Fibroblast of skin of scalp (primary cell): Measurements from ENCODE around the gene GRID1.
A peak's percentile ranks its signal among the peaks of the same experiment; 100 is the strongest.

Experiments used
- DNase-seq: peaks from one replicate; pipeline ENCODE4 v3.0.0-alpha.2; 2013

Gene GRID1

DNA sequence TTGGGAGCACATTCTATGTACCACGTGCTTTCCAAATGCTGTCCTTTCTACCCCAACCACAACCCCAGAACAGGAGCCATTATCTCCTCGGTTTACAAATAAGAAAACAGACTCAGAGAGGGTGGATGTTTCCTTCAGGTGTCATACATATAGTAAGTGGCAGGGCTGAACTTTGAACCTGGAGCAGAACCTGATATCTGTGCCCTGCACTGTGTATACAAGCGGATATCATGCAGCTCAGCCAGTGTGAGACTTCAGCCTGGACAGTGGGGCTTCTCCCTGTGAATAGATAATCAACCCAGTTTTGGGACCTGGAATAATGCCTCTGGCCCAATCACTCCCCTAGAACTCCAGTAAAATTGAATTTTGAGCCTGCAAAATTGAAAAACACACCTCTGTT, 341.1 kb downstream of the GRID1 start:
- DNase-seq, result no peak

GRCh38 chr10:86024281-86025041, 342.1 kb downstream of the GRID1 start:
- no peak for DNase-seq

DNA sequence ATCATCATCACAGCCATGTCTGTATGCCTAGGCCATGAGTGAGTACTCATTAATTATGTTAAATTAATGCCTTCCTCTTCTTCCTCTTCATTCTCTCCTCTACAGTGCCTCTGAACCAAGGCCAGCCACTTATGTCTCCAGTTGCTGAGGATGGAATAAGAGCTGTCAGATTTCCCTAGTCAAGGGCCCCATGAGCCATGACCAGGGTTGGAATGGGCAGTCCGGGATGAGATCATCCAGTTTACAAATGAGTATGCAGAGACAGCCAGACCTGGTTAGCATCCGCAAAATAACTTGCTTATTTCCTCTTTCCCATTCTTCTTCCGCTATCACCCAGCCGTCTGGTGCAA, 342.7 kb downstream of the GRID1 start:
- DNase-seq, result no peak

DNA sequence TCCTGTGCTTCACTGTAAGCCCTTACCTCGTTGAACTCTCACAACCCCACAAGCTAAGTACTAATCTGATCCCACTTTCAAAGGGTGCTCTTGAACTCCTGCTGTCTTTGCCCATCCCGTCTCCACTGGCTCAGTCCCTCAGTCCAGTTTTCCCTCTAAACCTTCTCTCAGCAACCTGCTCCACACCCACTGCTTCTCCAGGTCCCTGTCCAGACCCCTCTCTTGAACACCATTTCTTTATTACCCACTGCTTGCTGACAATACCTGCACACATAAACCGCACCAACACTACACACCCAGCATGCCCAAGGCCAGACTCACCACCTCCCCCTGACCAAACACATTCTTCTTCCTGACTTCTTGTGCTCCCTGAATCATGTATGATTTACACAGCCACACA, 343.3 kb downstream of the GRID1 start:
- no peak for DNase-seq

GRCh38 chr10:86022906-86023305, 343.7 kb downstream of the GRID1 start:
- no peak for DNase-seq

- no peak for DNase-seq
These were observed 346.5 kb downstream of the GRID1 start for GRCh38 chr10:86020134-86020533.

DNA sequence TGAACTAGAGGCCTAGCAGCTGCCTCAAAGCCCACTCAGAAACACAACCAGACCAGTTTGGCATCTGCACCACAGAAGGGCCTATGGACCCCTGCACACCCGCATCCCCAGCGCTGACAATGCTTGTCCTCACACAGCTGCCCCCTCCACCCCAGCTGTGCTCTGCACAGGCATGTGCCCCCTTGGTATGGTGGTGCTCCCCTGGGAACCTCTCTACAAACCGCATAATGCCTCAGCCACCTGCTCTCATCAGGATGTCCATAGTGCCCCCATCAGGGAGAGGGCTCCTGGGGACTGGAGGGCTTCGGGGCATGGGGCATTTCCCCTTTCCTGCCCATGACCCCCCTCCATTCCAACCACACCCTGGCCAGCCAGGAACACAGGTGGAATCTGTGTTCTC, 347.5 kb downstream of the GRID1 start:
- DNase-seq, result no peak

GRCh38 chr10:86018735-86019058, 347.9 kb downstream of the GRID1 start:
- DNase-seq, result no peak

DNA sequence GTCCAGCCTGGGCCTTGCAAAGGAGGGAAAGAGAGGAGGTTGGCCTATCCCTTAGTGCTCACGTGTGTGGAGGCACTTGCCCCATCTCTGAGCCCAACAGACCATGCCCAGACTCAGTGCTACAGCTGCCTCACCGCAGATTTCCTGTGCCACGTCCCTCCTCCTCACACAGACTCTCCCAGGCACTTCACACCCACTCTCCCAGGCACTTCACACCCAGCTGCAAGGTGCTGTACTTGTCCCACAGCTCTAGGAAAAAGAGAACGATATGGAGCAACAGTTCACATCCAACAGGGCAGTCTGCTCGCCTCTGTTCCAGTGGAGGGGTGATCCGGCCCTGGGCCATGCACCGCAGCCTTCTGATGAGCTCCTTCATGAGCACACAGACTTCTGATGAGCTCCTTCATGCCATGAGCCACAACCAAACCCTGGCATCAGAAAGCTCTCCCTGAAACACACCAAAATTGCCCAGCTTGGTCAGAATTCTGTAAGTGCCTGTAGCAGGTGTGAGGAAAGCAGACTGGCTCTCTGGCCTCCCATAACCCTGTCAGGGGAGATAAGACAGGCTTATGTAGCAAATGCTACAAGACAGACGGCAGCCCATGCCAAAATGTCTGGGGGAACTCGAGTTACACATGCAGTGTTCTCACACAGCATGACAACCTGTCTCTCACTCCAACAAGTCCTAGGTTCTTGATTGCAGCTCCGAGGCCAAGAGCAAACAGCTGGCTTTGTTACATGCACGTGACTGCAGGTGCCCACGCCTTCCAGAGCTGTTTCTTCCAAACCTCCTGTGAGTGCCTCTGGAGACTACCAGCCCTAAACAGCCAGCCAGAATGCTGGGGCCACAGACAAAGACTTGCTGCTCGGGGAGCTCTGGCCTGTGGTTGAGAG, 348.5 kb downstream of the GRID1 start:
- DNase-seq, result no peak

- DNase-seq, result no peak
These were observed 353.0 kb downstream of the GRID1 start for GRCh38 chr10:86013568-86013967.

DNA sequence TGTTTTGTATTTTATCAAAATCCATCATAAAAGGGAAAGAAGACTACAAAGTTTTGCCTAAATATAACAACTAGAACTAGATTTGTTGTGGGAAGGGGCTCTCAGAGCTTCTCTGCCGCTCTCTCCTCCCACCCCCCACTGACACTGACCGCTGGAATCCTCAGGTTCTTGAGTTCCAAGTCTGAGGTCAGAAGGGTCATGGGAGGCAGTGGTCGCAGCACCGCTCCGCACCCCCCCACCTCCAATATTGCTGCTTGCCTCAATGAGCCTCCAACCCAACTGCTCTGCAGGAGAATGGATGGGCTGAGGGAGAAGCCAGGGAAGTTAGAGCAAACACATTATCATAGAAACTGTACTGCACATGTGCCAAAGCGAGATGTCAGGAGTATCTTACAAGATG, 359.4 kb downstream of the GRID1 start:
- DNase-seq, result no peak

GRCh38 chr10:86004337-86004736, 362.3 kb downstream of the GRID1 start:
- no peak for DNase-seq

DNA sequence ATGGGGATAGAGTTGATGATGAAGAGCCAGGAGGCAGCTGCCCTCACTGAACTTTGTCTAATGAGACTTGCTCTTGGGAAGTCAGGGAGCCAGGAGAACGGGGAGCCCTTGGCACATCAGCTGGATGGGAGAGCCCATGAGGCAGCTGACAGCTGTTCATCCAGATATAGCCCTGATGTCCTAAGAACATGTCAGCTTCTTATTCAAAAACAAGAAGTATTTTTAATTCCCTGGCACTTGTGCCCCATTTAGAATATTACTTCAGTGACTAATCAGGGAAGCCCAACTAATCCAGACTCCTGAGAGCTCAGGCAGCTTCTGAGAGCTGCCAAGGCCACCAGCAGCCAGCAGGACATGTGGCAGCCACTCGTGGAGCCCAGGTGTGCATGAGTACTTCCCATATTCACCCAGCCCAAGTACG, 363.4 kb downstream of the GRID1 start:
- no peak for DNase-seq

- DNase-seq, result no peak
These were observed 365.1 kb downstream of the GRID1 start for GRCh38 chr10:86001521-86001920.

- DNase-seq, result no peak
These were observed 369.1 kb downstream of the GRID1 start for GRCh38 chr10:85997544-85997943.

DNA sequence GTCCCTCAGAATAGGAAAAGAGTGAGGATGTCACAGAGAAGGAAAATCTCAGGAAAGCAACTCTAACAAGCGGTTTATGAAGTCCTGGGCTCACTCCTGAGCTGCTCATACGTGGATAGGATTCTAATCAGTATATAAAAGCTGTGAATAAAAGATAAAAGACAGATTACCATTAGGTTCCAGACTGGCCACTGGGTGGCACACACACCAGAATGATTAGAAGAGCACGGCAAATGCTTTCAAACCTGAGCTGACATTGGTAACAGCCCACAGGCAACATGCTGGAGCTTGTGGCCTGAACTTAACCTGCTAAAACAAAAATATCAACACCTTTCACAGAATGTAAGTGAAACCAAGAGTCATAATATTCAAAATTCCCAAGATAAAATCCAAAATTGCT, 370.8 kb downstream of the GRID1 start:
- DNase-seq, result peak; percentile 18

DNA sequence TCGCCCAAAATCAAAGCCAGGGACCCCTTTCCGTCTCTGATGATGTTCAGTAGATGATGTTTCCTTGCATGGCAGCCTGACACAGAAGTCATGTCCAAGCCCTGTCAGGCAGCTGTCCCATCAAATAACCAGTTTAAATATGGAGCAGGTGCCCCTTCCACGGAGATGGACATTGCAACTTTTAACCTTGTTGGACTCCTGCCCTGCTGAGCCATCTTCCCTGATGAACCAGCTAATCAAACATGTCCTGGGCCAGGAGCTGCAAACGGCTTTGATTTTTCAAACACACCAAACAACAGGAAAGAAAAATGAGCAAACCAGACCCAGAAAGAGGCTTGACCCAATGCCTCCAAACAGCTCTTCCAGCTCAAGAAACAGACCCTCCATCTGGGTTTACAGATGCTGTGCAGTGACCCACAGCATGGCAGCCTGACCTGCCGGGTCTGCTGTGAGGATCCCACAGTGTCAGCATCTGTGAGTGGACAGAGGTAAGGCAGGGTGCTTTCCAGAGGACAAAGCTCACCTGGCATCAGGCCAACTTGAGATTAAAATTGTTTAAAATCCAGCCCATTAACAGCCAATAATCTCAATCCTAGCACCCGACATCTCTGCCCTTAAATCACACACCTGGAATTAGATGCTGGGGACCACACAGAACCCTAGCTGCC, 372.6 kb downstream of the GRID1 start:
- DNase-seq, result no peak

DNA sequence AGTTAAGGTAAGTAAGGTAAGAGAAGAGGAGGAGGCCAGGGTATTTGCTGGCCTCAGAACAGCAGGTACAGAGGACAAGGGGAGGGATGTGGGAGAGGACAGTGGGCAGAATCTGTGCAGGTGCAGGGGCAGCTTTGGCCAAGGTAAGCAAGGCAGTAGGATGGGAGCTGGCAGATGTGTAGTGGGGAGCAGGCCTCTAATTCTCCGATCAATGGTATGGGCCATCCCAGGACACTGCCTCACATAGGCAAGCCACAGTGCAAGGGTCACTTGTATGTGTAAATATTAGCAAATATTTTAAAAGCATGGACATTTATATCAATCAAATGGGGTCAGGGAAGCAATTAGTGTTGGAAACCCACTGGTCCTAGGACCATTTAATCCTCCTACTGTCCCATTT, 373.5 kb downstream of the GRID1 start:
- DNase-seq, result no peak

GRCh38 chr10:85992324-85992723, 374.3 kb downstream of the GRID1 start:
- no peak for DNase-seq

GRCh38 chr10:85986777-85987176, 379.8 kb downstream of the GRID1 start:
- no peak for DNase-seq

GRCh38 chr10:85983051-85983450, 383.5 kb downstream of the GRID1 start:
- DNase-seq, result no peak

DNA sequence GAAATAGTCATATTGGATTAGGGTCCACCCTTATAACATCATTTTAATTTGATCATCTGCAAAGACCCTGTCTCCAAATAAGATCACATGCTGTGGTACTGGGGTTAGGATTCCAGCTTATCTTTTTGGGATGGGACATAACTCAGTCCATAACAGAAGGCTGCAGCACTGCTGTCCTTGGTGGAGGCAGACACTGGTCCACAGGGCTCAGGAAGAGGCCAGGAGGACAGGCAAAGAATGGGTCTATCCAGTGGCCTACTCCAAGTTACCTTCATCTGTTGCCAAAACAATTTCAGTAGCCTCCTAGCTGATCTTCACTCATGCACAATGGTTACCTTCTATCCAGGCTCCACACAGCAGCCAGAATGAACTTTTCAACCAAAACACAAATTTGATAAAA, 387.0 kb downstream of the GRID1 start:
- no peak for DNase-seq

DNA sequence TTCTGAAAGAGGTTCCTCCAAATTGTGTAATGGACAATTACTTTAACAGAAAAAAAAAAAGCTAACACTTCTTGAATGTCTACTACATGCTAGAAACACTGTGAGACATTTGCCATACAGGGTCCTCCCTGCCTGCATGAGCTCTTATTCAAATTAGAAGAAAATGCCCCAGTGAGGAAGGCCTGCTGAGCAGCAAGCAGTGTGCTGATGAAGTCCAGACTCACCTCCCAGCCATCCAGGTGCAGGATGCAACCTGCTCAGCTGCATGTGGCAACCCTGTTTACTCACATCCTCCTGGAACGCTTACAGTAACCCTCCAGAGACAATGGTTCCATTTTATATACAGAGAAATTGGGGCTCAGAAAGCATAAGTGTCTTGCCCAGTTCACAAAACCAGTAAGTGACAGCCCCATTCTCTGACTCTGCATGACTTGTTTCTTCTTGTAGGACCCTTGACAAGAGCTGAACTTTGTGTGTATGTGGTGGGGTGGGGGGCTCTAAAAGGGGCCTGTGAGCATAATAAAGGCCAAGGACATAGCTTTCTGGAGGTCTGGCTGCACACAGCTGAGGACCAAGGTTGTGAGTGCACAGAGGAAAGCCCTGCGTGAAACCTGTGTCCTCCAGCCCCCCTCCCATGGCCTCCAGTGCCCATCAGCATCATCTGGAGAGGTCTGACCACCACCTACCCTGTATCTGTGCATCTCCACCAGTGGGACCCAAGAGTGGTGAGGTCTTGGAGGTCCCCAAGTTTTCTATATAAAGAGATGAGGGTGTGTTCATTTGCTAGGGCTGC, 387.8 kb downstream of the GRID1 start:
- DNase-seq, result no peak
